Stimulated activated CD4-positive, alpha-beta T cell treated with anti-CD3 and anti-CD28 coated beads, Interleukin-2, amount 100 ng/mL, for 4 hours (primary cell): ENCODE data around the gene SEPHS2.
"Not testable (repeated sequence)": the region's sequence is repeated elsewhere in the genome, so short reads cannot be mapped to it uniquely, and the experiment has no call there.

Experiments used
- DNase-seq: peaks from one replicate; pipeline ENCODE4 v3.0.0-alpha.2; 2020; ENCODE audit warnings: low read depth

SEPHS2 gene, protein sequence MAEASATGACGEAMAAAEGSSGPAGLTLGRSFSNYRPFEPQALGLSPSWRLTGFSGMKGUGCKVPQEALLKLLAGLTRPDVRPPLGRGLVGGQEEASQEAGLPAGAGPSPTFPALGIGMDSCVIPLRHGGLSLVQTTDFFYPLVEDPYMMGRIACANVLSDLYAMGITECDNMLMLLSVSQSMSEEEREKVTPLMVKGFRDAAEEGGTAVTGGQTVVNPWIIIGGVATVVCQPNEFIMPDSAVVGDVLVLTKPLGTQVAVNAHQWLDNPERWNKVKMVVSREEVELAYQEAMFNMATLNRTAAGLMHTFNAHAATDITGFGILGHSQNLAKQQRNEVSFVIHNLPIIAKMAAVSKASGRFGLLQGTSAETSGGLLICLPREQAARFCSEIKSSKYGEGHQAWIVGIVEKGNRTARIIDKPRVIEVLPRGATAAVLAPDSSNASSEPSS

DNA sequence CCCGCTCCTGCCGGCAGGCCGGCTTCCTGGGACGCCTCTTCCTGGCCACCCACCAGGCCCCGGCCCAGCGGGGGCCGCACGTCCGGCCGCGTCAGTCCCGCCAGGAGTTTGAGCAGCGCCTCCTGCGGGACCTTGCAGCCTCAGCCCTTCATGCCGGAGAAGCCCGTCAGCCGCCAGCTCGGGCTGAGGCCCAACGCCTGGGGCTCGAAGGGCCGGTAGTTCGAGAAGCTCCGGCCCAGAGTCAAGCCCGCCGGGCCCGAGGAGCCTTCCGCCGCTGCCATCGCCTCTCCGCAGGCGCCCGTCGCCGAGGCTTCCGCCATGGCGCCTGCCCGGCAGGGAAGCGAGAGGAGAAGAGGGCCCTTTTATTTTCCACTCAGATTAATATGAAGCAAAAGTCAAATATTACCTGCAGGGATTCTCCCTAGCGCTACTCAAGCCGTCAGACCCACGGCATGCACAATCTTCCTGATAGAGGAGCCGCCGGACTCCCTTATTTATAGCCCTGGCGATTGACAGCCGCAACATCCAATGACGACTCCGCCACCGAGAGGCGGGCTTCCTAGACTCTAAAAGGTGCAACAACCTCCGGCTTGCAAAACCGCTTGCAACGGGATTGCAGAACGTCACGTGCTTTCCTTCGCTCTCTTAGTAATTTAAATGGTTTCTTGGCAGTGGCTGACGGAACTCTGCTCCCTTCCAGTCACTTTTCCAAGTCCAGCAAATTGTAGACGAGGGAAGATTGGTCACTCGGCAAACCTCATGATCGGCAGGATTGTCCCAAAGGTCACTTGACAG is at the start of gene SEPHS2:
SEPHS2 (minus strand) TSS at position 467 of the 795 bp plus-strand sequence; CDS start at position 320, 147 bp downstream.
- DNase-seq, result peak; percentile 93

DNA sequence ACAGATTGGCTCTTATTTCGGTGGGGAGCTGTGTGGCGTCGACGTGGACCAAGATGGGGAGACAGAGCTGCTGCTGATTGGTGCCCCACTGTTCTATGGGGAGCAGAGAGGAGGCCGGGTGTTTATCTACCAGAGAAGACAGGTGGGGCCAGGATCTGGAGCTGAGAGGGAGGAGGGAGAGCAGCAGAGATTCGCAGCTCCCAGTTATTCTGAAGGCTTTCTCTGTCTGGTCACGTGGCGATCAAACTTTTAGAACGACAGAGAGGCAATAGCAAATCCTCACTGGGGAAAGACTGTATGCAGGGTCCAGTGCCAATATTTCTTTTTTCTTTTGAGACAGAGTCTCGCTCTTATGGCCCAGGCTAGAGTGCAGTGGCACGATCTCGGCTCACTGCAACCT is 49.0 kb upstream of the SEPHS2 start:
- no peak for DNase-seq

DNA sequence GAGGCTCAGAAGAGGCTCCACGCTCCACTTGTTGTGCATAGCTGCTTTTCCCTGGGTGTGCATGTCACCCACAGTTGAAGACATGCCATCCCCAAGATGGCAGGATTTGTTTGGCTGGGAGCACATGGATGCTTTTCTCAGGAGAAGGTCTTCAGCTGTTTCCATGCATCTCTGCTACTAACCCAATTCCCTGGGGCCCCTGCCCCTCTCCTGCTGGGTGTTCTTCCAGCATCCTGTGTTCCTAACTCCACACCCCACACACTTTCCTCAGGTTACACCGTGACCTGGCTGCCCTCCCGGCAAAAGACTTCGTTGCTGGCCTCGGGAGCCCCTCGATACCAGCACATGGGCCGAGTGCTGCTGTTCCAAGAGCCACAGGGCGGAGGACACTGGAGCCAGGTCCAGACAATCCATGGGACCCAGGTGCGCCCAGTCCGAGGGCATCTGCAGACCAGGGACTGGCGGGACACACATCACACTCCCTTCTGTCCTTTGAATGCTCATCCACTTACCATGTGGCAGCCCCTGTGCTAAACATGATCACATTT is 48.3 kb upstream of the SEPHS2 start:
- no peak for DNase-seq

DNA sequence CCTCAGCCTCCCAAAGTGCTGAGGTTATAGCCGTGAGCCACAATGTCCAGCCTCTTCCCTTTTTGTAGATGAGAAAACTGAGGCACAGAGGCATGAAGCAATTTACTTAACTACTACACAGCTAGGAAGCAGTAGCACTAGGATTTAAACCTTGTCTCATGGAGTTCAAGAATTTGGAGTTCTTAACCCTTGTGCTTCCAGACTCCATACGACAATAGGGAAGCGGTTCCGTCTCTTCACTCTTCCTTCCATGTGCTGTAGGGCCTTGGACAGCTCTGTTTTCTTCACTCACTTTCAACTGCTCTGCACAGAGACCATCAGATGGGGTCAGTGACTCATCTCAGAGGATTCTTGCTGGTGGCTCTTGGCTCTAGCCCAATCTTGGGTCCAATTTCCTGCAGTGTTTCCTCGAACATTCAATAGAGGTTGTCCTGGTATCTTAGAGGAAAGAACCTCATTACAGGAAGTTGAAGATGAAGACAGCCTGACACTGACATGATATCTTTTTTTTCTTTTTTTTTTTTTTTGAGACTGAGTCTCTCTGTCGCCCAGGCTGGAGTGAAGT is 46.2 kb upstream of the SEPHS2 start:
- DNase-seq, result peak; percentile 40

DNA sequence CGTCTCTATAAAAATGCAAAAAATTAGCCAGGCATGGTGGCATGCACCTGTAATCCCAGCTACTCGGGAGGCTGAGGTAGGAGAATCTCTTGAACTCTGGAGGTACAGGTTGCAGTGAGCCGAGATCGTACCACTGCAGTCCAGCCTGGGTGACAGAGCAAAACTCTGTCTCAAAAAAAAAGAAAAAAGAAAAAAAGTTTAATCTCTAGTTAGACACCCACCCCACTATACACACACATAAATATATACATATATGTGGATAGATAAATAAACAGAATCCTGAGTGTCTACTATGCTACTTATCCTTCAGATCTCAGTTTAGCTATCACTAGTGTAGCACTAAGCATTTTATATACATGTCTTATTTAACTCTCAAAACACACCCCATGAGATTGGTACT is 45.6 kb upstream of the SEPHS2 start:
- no peak for DNase-seq

DNA sequence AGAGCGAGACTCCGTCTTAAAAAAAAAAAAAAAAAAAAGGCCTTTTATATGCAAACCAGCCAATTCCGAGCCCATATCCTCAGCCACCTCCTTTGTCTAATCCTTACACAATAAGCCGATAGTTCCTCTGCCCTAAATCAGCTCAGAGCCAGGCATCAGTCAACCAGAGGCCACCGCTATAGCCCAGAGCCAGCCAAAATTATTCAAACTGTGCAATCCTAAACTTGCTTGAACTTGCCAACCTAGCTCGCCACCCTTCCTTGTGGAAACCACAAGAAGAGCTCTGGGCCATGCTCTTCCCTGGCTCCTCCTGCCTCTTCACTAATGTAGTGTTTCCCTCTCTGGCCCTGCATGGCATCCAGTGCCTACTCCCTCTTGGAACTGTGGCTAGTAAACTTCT is 44.5 kb upstream of the SEPHS2 start:
- no peak for DNase-seq

DNA sequence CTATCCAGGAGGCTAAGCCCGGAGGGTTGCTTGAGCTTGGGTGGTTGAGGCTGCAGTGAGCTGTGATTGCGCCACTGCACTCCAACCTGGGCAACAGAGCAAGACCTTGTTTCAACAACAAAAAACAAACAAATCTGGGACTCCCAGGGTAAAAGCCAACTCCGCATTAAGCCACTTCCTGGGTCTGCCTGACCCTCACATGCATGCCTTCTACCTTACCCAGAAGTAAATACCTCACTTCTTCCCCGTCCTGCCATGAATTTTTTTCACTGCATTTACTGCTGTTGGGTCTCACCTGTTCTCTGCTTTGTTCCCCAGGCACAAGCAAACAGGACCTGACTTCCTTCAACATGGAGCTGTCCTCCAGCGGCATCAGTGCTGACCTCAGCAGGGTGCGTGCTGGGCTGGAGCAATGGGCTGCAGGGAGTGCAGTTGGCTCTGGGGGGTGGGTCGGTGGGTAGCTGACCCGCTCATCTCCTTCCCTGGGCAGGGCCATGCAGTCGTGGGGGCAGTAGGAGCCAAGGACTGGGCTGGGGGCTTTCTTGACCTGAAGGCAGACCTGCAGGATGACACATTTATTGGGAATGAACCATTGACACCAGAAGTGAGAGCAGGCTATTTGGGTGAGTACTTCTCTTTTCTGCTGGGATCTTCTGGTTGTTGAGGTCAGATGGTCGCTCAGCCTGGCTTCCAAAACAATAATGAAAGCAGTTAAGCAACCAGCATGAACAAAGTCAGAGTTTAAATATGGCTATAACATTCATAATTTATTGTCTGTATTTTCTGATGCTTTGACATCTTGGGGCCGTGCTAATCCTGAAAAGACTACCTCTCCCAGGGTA is 43.3 kb upstream of the SEPHS2 start:
- no peak for DNase-seq

DNA sequence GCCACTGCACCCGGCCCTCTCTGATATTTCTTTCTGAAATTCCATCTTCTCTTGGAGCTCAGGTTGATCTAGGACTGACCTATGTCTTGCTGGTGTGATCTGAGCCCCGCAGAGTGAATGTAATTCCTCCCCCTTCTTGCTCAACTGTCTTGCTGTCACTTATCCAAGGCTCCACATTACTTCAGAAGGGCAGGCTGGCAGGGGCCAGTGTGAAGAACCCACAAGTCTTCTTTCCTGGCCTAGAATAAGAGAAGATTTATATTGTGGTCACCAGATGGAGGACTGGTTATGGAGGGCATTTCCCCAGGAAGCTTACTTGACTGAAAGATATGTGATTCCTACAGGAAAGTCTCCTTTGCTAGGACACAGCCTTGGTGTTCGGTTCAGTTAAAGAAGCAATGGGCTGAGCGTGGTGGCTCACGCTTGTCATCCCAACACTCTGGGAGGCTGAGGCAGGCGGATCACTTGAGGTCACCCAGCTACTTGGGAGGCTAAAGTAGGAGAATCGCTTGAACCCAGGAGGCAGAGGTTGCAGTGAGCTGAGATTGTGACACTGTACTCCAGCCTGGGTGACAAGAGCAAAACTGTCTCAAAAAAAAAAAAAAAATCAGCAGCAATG is 40.3 kb upstream of the SEPHS2 start:
- DNase-seq, result no peak

DNA sequence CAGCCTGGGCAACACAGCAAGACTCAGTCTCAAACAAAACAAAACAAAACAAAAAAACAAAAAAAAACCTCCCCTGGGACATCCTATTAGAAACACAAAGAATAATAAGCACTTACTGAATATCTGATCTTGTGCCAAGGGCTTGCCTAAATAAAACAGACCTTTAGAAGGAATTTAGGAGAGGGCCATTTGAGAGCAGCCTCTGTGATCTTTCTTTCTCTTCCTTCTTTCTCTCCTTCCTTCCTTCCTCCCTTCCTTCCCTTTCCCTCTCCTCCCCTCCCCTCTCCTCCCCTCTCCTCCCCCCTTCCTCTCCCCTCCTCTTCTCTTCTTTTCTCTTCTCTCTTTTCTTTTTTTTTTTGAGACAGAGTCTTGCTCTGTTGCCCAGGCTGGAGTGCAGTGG is 39.2 kb upstream of the SEPHS2 start:
- DNase-seq, result no peak

DNA sequence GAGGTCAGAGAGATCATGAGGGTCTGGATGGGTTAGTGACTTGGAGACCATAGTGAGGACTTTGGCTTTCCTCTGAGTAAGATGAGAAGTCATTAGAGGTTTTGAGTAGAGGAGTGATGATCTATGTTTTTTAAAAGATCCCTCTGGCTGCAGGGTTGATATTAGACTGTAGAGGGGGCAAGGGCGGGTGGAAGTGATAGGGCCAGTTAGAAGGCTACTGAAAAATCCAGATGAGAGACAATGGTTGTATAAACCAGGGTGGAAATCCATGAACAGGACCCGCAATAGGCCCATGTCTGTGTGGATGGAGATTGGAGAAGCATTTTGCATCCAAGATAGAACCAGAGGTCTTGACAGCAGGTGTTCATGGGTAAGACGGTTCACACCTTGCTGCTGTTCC is 36.7 kb upstream of the SEPHS2 start:
- no peak for DNase-seq

DNA sequence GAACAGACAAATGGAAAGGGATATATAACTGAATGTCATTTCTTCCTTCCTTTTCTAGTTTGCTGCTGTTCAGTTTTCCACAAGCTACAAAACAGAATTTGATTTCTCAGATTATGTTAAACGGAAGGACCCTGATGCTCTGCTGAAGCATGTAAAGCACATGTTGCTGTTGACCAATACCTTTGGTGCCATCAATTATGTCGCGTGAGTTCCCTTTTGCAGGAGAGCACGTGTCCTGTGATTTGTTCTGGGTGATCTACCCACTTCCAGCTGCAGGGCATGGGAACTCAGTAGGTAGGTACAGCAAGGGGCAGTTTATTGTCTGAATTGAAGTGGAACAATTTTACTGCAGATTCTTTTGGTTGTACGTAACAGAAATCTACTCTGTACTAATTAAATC is 35.7 kb upstream of the SEPHS2 start:
- DNase-seq, result no peak

DNA sequence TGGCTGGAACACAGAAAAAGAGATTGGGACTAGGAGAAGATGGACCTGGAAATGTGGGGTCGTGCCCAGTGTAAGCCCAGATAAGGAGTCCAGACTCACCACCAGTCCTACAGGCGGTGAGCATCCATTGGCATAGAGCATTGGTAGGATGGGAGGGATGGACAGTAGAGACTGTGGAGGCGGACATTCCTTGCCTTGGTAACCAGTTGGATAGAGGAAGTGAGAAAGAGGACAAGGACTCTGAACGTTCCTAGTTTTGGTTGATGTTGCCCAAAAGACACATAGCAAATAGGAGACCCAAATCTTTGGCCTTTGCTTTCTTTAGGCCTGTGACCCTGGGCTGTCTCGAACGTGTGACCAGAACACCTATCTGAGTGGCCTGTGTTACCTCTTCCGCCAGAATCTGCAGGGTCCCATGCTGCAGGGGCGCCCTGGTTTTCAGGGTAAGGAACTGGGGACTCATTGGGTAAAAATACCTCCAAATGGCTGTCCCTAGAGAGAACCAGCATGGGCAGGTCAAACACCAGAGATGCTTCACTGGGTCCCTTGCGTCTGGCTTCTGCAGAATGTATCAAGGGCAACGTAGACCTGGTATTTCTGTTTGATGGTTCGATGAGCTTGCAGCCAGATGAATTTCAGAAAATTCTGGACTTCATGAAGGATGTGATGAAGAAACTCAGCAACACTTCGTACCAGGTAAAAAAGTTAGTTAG is 33.2 kb upstream of the SEPHS2 start:
- DNase-seq, result no peak

DNA sequence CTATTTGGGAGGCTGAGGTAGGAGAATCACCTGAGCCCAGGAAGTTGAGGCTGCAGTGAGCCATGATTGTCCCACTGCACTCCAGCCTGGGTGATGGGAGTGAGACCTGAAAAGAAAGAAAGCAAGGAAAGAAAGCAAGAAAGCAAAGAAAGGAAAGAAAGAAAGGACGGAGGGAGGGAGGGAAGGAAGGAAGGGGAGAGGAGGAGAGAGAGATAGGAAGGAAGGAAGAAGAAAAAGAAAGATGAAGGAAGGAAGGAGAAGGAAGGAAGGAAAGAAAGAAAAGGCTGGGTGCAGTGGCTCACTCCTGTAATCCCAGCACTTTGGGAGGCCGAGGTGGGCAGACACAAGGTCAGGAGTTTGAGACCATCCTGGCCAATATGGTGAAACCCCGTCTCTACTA is 32.1 kb upstream of the SEPHS2 start:
- not testable (repeated sequence) for DNase-seq

DNA sequence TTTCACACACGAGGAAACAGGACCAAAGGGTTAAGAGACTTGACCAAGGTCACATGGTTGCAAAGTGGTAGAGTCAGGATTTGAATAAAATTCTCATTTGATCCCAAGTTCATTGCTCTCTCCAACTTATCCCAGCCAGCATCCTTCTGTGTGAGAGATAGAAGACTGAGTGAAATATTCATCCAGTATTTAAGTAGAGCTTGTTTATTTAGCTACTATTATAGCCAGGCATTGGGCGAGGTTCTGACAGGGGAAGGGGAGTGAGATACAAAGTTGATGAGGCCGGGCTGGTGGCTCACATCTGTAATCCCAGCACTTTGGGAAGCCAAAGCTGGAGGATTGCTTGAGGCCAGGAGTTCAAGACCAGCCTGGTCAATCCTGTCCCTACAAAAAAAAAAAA is 31.3 kb upstream of the SEPHS2 start:
- no peak for DNase-seq

DNA sequence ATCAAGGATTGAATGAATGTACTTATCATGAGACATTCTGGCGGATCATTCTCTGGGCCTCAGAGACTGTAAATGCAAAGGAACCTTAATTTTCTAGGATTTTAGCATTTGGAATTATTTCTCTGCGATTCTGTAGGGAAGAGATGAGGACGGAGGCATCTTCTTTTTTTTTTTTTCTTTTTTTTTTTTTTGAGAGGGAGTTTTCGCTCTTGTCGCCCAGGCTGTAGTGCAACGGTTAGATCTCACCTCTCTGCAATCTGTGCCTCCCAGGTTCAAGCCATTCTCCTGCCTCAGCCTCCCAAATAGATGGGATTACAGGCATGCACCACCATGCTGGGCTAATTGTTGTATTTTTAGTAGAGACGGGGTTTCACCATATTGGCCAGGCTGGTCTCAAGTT is 29.0 kb upstream of the SEPHS2 start:
- no peak for DNase-seq

DNA sequence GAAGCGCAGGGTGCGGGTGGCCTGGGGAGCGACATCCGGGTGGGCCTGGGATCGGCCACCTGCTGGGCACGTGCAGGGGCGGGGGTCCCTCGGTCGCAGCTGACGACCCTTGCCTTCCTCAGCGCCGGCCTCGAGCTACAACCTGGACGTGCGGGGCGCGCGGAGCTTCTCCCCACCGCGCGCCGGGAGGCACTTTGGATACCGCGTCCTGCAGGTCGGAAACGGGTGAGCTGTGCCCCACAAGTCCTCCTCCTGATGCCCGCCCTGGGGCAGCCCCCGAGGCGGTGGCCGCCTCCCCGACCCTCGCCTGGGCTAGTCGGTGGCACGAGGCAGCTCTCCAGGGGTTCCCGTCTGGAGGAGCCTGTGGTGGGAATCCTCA is 28.4 kb upstream of the SEPHS2 start:
- DNase-seq, result no peak

DNA sequence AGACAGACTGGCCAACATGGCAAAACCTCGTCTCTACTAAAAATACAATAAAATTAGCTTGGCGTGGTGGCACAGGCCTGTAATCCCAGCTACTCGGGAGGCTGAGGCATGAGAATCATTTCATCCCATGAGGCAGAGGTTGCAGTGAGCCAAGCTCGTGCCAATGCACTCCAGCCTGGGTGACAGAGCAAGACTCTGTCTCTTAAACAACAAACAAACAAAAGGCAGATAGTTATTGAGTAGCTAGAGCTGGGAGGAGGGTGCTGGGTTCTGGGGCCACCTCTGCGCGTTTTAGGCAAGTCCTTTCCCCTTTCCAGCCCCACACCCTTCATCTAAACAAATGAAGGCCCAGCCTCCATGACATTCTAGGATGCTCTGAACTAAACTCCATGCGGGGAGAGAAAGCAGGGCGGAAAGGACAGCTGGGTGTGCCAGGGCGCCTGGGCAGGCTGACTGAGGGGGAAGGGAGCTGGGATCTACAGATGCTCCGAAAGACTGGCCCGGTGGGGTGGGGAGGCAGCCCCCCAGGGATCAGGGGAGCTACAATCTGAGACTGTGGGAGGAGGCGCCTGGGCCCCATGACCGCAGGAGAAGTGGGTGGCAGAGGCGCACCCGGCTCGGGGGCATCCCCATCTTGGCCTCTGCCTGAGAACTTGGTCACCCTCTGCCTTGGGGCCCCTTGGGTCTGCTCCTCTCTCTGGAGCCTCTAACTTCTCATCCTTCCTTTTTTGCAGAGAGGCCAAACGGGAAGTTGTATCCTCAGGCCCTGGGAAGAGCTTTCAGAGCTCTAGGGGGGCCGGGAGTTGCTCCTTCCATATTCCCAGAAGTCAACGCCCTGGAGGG is 27.8 kb upstream of the SEPHS2 start:
- DNase-seq, result peak; percentile 49

DNA sequence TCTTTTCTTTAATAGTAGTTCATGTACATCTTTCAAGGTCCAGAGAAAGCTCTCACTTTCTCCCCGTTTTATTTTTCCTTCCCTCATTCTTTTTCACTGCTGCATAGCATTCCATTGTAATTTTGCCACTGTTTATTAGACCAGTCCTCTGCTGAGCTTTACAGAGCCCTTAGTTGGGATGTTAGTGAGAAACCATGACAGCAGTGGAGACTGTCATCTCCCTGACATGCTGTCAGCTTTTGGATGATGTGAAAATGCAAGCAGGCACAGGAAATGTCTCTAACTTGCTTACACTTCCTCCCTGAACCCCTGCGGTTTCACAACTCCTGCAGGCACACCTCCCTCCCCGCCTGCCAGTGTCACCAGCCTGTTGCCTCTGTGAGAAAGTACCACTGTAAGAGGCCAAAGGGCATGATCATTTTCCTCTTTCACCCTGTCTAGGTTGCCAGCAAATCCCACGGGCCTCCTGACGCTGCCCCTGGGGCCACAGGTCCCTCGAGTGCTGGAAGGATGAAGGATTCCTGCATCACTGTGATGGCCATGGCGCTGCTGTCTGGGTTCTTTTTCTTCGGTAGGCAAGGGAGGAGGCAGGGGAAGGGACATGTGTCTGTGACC is 26.8 kb upstream of the SEPHS2 start, which contains the start of gene ITGAL:
ITGAL (plus strand) TSS at position 415 of the 615 bp plus-strand sequence; CDS start at position 511, 96 bp downstream.
- DNase-seq, result peak; percentile 74

DNA sequence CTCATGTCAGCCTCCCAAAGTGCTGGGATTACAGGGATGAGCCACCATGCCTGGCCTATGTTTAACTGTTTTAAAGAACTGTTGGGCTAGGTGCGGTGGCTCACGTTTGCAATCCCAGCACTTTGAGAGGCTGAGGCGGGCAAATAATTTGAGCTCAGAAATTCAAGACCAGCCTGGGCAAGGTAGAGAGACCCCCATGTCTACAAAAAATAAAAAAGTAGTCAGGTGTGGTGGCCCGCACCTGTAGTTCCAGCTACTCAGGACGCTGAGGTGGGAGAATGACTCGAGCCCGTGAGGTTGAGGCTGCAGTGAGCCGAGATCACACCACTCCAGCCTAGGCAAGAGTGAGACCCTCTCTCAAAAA is 24.9 kb upstream of the SEPHS2 start:
- no peak for DNase-seq
